Progenitor cell of endocrine pancreas (in vitro differentiated cells): ENCODE measurements around the gene FCHSD2. TPM values are rescaled to one million over a fixed set of nuclear protein-coding genes. Genes with fewer than 3 reads are reported as not detected.
"Not testable (repeated sequence)": the region's sequence is repeated elsewhere in the genome, so short reads cannot be mapped to it uniquely, and the experiment has no call there.

Source experiments
- DNase-seq: peaks from one replicate; pipeline ENCODE4 v3.0.0; 2021; ENCODE audit warnings: low spot score; ENCODE audit not compliant: unreplicated experiment
- H3K27ac Mint-ChIP-seq: 2 replicates; pipeline ENCODE4 v1.8.0; 2021; ENCODE audit warnings: mild to moderate bottlenecking, moderate library complexity, mixed read lengths
- H3K27me3 Mint-ChIP-seq: 2 replicates; pipeline ENCODE4 v1.8.0; 2021; ENCODE audit warnings: mixed read lengths
- H3K36me3 Mint-ChIP-seq: 2 replicates; pipeline ENCODE4 v1.8.0; 2022; ENCODE audit warnings: mixed read lengths; ENCODE audit not compliant: insufficient read depth
- H3K4me1 Mint-ChIP-seq: 2 replicates; pipeline ENCODE4 v1.8.0; 2021; ENCODE audit warnings: low read depth, mixed read lengths
- H3K4me3 Mint-ChIP-seq: 2 replicates; pipeline ENCODE4 v1.8.0; 2021; ENCODE audit warnings: low read depth, mild to moderate bottlenecking, moderate library complexity, mixed read lengths
- H3K9me3 Mint-ChIP-seq: 2 replicates; pipeline ENCODE4 v1.8.0; 2021; ENCODE audit warnings: low read depth, mixed read lengths
- CTCF ChIP-seq: fragments of 200-600 bp; sonication (generic); IDR thresholded peaks from one replicate; pipeline ENCODE4 v1.5.0; 2021; ENCODE audit warnings: antibody characterized with exemption, mild to moderate bottlenecking; ENCODE audit not compliant: unreplicated experiment
- total RNA-seq: library from RNA; stranded (reverse); gene quantifications from 2 replicates; pipeline ENCODE4 v1.2.1, GENCODE V29; 2021

FCHSD2 gene
- total RNA-seq, 1 donor from 2014 or later, result 35.4 TPM

- Mint-ChIP-seq H3K4me1 (peaks cover 29% of the 10 kb centered on the region), H3K4me3 (peak overlapping the region; percentile 89), H3K27me3 (no peaks in the 10 kb centered on the region), H3K36me3 (no peaks in the 10 kb centered on the region), H3K9me3 (no peaks in the 10 kb centered on the region), H3K27ac (peak overlapping the region; percentile 90)
- no peak for TF ChIP-seq CTCF
- DNase-seq, result no peak
Measured at GRCh38 chr11:73140213-73141030, 1.7 kb downstream of the FCHSD2 start.

- peaks cover 31% of the 10 kb centered on the region for H3K4me1 Mint-ChIP-seq
- H3K4me3 Mint-ChIP-seq, result peak overlapping the region; percentile 89
Measured at GRCh38 chr11:73139476-73140198, 2.5 kb downstream of the FCHSD2 start.

GRCh38 chr11:73137944-73138274 lies 4.2 kb downstream of the FCHSD2 start:
- Mint-ChIP-seq H3K4me3 (no peak overlapping the region), H3K27ac (no peak overlapping the region), H3K9me3 (no peaks in the 10 kb centered on the region), H3K4me1 (peaks cover 23% of the 10 kb centered on the region), H3K36me3 (peaks cover 2% of the 10 kb centered on the region), H3K27me3 (no peaks in the 10 kb centered on the region)
- no peak for TF ChIP-seq CTCF
- no peak for DNase-seq

More at GRCh38 chr11:73139476-73140198, 2.5 kb downstream of the FCHSD2 start:
- DNase-seq, result no peak
- Mint-ChIP-seq H3K27ac (no peak overlapping the region), H3K27me3 (no peaks in the 10 kb centered on the region), H3K9me3 (no peaks in the 10 kb centered on the region), H3K36me3 (peaks cover 2% of the 10 kb centered on the region)
- TF ChIP-seq CTCF, result no peak

- no peak for TF ChIP-seq CTCF
- peaks cover 22% of the 10 kb centered on the region for H3K4me1 Mint-ChIP-seq
- no peak overlapping the region for H3K27ac Mint-ChIP-seq
- no peaks in the 10 kb centered on the region for H3K27me3 Mint-ChIP-seq
- no peak overlapping the region for H3K4me3 Mint-ChIP-seq
- H3K9me3 Mint-ChIP-seq, result no peaks in the 10 kb centered on the region
- peaks cover 2% of the 10 kb centered on the region for H3K36me3 Mint-ChIP-seq
- no peak for DNase-seq
Measured at GRCh38 chr11:73137262-73137943, 4.7 kb downstream of the FCHSD2 start.

- not testable (repeated sequence) for H3K4me3 Mint-ChIP-seq, H3K36me3 Mint-ChIP-seq, DNase-seq, H3K9me3 Mint-ChIP-seq, H3K27me3 Mint-ChIP-seq, H3K27ac Mint-ChIP-seq
- H3K4me1 Mint-ChIP-seq, result peaks cover 22% of the 10 kb centered on the region
Measured at GRCh38 chr11:73136722-73137121, 5.4 kb downstream of the FCHSD2 start.
